IMR-90 (cell line): Measurements from ENCODE around the gene NACC2. TPM values are rescaled to one million over a fixed set of nuclear protein-coding genes. Genes with fewer than 3 reads are reported as not detected.

Source experiments
- ATAC-seq: fragments of 200-7000 bp; cut with Tn5 transposase; 2 replicates; pipeline ENCODE4 v1.9.1; 2020; ENCODE audit warnings: low read depth, mild to moderate bottlenecking, moderate library complexity
- BruUV-seq: library from RNA; stranded (reverse); fragments of 400-500 nt; replicated peaks from 2 replicates; lab custom pipeline; 2021; lab: Mats Ljungman, UMichigan
- CTCF ChIA-PET: fragments of 300-600 bp; formaldehyde crosslinking; extraction: SDS; loops from one replicate; lab custom pipeline; 2021; ENCODE audit warnings: antibody characterized with exemption; lab: Yijun Ruan, JAX
- POLR2A ChIA-PET: fragments of 300-600 bp; sonication (Branson Sonifier 250); formaldehyde crosslinking; loops from one replicate; lab custom pipeline; 2022; ENCODE audit warnings: antibody characterized with exemption; ENCODE audit not compliant: unreplicated experiment; lab: Charles Lee
- DNase-seq: peaks from one replicate; pipeline ENCODE4 v3.0.0; 2013
- H2AFZ ChIP-seq: replicated peaks from 2 replicates; pipeline ENCODE3; 2013; ENCODE audit warnings: low read length, mild to moderate bottlenecking; ENCODE audit not compliant: poor library complexity
- H2AK5ac ChIP-seq: 2 replicates; pipeline ENCODE4 v1.6.1; 2013; ENCODE audit warnings: low read depth, low read length, inconsistent platforms
- H2AK9ac ChIP-seq: replicated peaks from 2 replicates; pipeline ENCODE3; 2013; ENCODE audit warnings: mild to moderate bottlenecking, low read depth, low read length, moderate library complexity; ENCODE audit not compliant: poor library complexity
- H2BK120ac ChIP-seq: 2 replicates; pipeline ENCODE4 v1.6.1; 2013; ENCODE audit warnings: low read depth, low read length, inconsistent platforms
- H2BK15ac ChIP-seq: 3 replicates; pipeline ENCODE4 v1.6.1; 2013; ENCODE audit warnings: low read depth, low read length, inconsistent platforms
- H2BK20ac ChIP-seq: 2 replicates; pipeline ENCODE4 v1.6.1; 2013; ENCODE audit warnings: low read depth, mild to moderate bottlenecking, inconsistent platforms, low read length, moderate library complexity
- H2BK5ac ChIP-seq: 2 replicates; pipeline ENCODE4 v1.6.1; 2013; ENCODE audit warnings: mild to moderate bottlenecking, low read depth, low read length, inconsistent platforms; ENCODE audit not compliant: poor library complexity, severe bottlenecking
- H3K14ac ChIP-seq: replicated peaks from 2 replicates; pipeline ENCODE4 v1.6.1; 2013; ENCODE audit warnings: low read depth, low read length, inconsistent platforms
- H3K18ac ChIP-seq: 2 replicates; pipeline ENCODE4 v1.6.1; 2013; ENCODE audit warnings: low read depth, low read length, control low read depth
- H3K23ac ChIP-seq: 2 replicates; pipeline ENCODE4 v1.6.1; 2013; ENCODE audit warnings: low read depth, low read length, inconsistent platforms
- H3K27ac ChIP-seq: 2 replicates; pipeline ENCODE4 v1.5.1; 2013; ENCODE audit warnings: mild to moderate bottlenecking, control low read depth, low read length; ENCODE audit not compliant: insufficient read depth
- H3K27me3 ChIP-seq: 2 replicates; pipeline ENCODE4 v1.6.1; 2013; ENCODE audit warnings: low read length; ENCODE audit not compliant: control insufficient read depth, insufficient read depth
- H3K36me3 ChIP-seq: 2 replicates; pipeline ENCODE4 v1.6.1; 2013; ENCODE audit warnings: low read length, mixed read lengths; ENCODE audit not compliant: control insufficient read depth, insufficient read depth
- H3K4ac ChIP-seq: 2 replicates; pipeline ENCODE4 v1.6.1; 2013; ENCODE audit warnings: low read depth, low read length, inconsistent platforms
- H3K4me1 ChIP-seq: 2 replicates; pipeline ENCODE4 v1.6.1; 2013; ENCODE audit warnings: low read length, mixed read lengths; ENCODE audit not compliant: control insufficient read depth, insufficient read depth
- H3K4me2 ChIP-seq: 2 replicates; pipeline ENCODE4 v1.6.1; 2013; ENCODE audit warnings: low read depth, mild to moderate bottlenecking, control low read depth, low read length, moderate library complexity
- H3K4me3 ChIP-seq: 2 replicates; pipeline ENCODE4 v1.5.1; 2013; ENCODE audit warnings: low read depth, mild to moderate bottlenecking, control low read depth, low read length, moderate library complexity; ENCODE audit not compliant: insufficient read depth
- H3K56ac ChIP-seq: 2 replicates; pipeline ENCODE4 v1.6.1; 2013; ENCODE audit warnings: low read length, inconsistent platforms; ENCODE audit not compliant: insufficient read depth; ENCODE audit errors: extremely low read depth
- H3K79me1 ChIP-seq, 2 experiments: 2 replicates each; pipeline ENCODE4 v1.6.1; 2013; ENCODE audit warnings: low read length in 2 of 2, inconsistent platforms in 1 of 2, low read depth in 1 of 2
- H3K9ac ChIP-seq: 2 replicates; pipeline ENCODE4 v1.6.1; 2013; ENCODE audit warnings: low read depth, low read length, control low read depth
- H3K9me1 ChIP-seq: 2 replicates; pipeline ENCODE4 v1.6.1; 2013; ENCODE audit warnings: low read length, inconsistent platforms; ENCODE audit not compliant: insufficient read depth
- H3K9me3 ChIP-seq: 2 replicates; pipeline ENCODE4 v1.6.1; 2013; ENCODE audit warnings: low read length; ENCODE audit not compliant: control insufficient read depth, insufficient read depth
- H4K20me1 ChIP-seq: 2 replicates; pipeline ENCODE4 v1.6.1; 2013; ENCODE audit warnings: low read length, inconsistent platforms; ENCODE audit not compliant: insufficient read depth
- H4K5ac ChIP-seq: 2 replicates; pipeline ENCODE4 v1.6.1; 2013; ENCODE audit warnings: mild to moderate bottlenecking, low read depth, low read length, control low read depth
- H4K8ac ChIP-seq, 2 experiments: 2 replicates each; pipeline ENCODE4 v1.6.1; 2013; ENCODE audit warnings: low read depth in 2 of 2, low read length in 2 of 2, control low read depth in 1 of 2, inconsistent platforms in 1 of 2
- H4K91ac ChIP-seq: 2 replicates; pipeline ENCODE4 v1.6.1; 2013; ENCODE audit warnings: low read depth, low read length, inconsistent platforms; ENCODE audit not compliant: insufficient read depth
- BHLHE40 ChIP-seq: fragments of 150-350 bp; IDR thresholded peaks from 2 replicates; pipeline ENCODE4 v1.6.1; 2016; ENCODE audit warnings: mild to moderate bottlenecking, low read depth, low read length
- CHD1 ChIP-seq: IDR thresholded peaks from 2 replicates; pipeline ENCODE4 v1.6.1; 2012; ENCODE audit warnings: low read depth, low read length, improper control_type of control experiment
- MAZ ChIP-seq: IDR thresholded peaks from 2 replicates; pipeline ENCODE4 v1.6.1; 2012; ENCODE audit warnings: low read depth, mild to moderate bottlenecking, low read length, improper control_type of control experiment, moderate library complexity, borderline replicate concordance
- POLR2A ChIP-seq: IDR thresholded peaks from 2 replicates; pipeline ENCODE4 v1.6.1; 2012; ENCODE audit warnings: mild to moderate bottlenecking, low read depth, low read length
- RAD21 ChIP-seq: IDR thresholded peaks from 2 replicates; pipeline ENCODE4 v1.6.1; 2012; ENCODE audit warnings: low read length, improper control_type of control experiment
- RCOR1 ChIP-seq: IDR thresholded peaks from 2 replicates; pipeline ENCODE4 v1.6.1; 2012; ENCODE audit warnings: mild to moderate bottlenecking, low read length, improper control_type of control experiment; ENCODE audit not compliant: insufficient replicate concordance
- WGBS, 2 experiments: methylation state at CpG; one replicate each; pipeline versions ENCODE4 v1.1.5 to v1.1.7; 2013; ENCODE audit warnings: missing lambda C conversion rate in 2 of 2; ENCODE audit not compliant: insufficient read length in 1 of 2; ENCODE audit errors: extremely low coverage in 2 of 2; 5-methylcytosine and 5-hydroxymethylcytosine counted together
- dilution Hi-C: fragments of 300-500 bp; cut with HindIII; formaldehyde crosslinking; loops from one replicate; pipeline ENCODE4 v1.14.3; 2018; ENCODE audit warnings: low sequenced_read_pairs; ENCODE audit not compliant: unreplicated experiment
- in situ Hi-C: fragments of 300-500 bp; cut with MboI; formaldehyde crosslinking; loops from 3 replicates; pipeline ENCODE4 v1.14.3; 2019; ENCODE audit warnings: low sequenced_read_pairs, inconsistent platforms, mixed read lengths
- intact Hi-C: fragments of 100-400 bp; cut with micrococcal nuclease; formaldehyde crosslinking; loops from 2 replicates; pipeline ENCODE4 v1.10.0; 2022
- polyA plus RNA-seq, 3 experiments: library from polyadenylated mRNA; depleted of rRNA; stranded (reverse); fragments of >200 nt; gene quantifications; 2 replicates each; pipeline ENCODE4 v1.2.3, GENCODE V29; 2012; ENCODE audit warnings: low replicate concordance in 1 of 3
- total RNA-seq: library from RNA; depleted of rRNA; stranded (reverse); fragments of >200 nt; gene quantifications from 2 replicates; pipeline ENCODE4 v1.2.3, GENCODE V29; 2012
- TF ChIP-seq, protein P1 (sequence below): fragments of 150-350 bp; IDR thresholded peaks from 2 replicates; pipeline ENCODE4 v1.6.1; 2017; ENCODE audit warnings: mild to moderate bottlenecking, antibody characterized with exemption, low read length, low read depth
- TF ChIP-seq, protein P2 (sequence below): conservative IDR thresholded peaks from 2 replicates; pipeline ENCODE4 v1.5.1; 2012; ENCODE audit warnings: mild to moderate bottlenecking, low read depth, low read length, improper control_type of control experiment

Gene NACC2
- total and polyA plus RNA-seq, 2 of the 4 experiments (the other 2 are of a cell fraction), result 7.9 to 19.0 TPM

DNA sequence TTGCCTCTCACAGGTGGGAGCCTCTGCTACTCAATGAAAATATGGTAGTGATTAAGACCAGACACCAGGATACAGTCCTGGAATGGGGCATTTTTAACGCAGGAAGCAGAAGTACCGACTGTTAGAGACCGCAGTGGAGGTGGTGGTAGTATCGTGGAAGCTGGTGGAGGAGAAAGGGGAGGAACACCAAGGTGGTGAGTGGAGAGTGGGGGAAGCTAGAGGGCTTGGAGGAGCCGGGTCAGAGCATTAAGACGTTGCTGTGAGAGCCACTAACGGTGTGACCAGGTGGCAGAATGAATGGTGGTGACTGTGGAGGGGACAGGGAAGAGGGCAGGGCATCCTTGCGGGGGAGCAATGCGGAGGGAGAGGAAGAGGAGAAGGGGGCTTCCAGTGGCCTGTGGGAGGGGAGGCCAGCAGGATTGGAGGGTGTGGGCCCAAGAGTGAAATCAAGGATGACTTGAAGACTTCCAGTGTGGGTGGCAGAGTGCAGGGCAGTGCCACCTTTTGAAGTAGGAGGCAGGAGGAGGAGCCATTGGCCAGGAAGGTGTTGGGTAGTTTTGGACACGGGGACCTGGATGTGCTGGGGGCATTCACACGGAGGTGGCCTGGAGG, 132.3 kb downstream of the NACC2 start:
- Histone ChIP-seq H3K4me2 (no peak overlapping the region), H2AK5ac (no peak overlapping the region), H3K4ac (no peak overlapping the region), H3K56ac (no peak overlapping the region), H3K18ac (no peak overlapping the region), H3K27me3 (no peaks in the 10 kb centered on the region; the same call in 1 of the 2 replicates), H2BK15ac (no peak overlapping the region), H3K27ac (no peak overlapping the region), H4K91ac (no peak overlapping the region), H3K4me3 (no peak overlapping the region), H3K79me1 (peaks cover 21 to 28% of the 10 kb centered on the region in 2 experiments), H3K9me3 (no peaks in the 10 kb centered on the region), H2BK120ac (no peak overlapping the region), H3K36me3 (no peaks in the 10 kb centered on the region), H2BK5ac (no peak overlapping the region), H4K20me1 (peaks cover 21% of the 10 kb centered on the region), H4K8ac (no peak overlapping the region), H3K4me1 (no peaks in the 10 kb centered on the region; the same call in none of the 2 replicates), H4K5ac (no peak overlapping the region), H3K9ac (no peak overlapping the region), H3K9me1 (peaks cover 2% of the 10 kb centered on the region; the same call in 1 of the 2 replicates), H3K14ac (no peak overlapping the region), H2BK20ac (no peak overlapping the region), H2AFZ (no peak overlapping the region), H3K23ac (no peak overlapping the region), H2AK9ac (peak overlapping the region; percentile 23)
- BruUV-seq, result no TSS peak
- TF ChIP-seq RAD21, result no peak
- TF ChIP-seq, protein P1, sequence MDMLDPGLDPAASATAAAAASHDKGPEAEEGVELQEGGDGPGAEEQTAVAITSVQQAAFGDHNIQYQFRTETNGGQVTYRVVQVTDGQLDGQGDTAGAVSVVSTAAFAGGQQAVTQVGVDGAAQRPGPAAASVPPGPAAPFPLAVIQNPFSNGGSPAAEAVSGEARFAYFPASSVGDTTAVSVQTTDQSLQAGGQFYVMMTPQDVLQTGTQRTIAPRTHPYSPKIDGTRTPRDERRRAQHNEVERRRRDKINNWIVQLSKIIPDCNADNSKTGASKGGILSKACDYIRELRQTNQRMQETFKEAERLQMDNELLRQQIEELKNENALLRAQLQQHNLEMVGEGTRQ, result no peak
- TF ChIP-seq BHLHE40, result no peak
- no peak for TF ChIP-seq CHD1
- no peak for TF ChIP-seq POLR2A
- no peak for TF ChIP-seq MAZ
- TF ChIP-seq RCOR1, result no peak
- TF ChIP-seq, protein P2, sequence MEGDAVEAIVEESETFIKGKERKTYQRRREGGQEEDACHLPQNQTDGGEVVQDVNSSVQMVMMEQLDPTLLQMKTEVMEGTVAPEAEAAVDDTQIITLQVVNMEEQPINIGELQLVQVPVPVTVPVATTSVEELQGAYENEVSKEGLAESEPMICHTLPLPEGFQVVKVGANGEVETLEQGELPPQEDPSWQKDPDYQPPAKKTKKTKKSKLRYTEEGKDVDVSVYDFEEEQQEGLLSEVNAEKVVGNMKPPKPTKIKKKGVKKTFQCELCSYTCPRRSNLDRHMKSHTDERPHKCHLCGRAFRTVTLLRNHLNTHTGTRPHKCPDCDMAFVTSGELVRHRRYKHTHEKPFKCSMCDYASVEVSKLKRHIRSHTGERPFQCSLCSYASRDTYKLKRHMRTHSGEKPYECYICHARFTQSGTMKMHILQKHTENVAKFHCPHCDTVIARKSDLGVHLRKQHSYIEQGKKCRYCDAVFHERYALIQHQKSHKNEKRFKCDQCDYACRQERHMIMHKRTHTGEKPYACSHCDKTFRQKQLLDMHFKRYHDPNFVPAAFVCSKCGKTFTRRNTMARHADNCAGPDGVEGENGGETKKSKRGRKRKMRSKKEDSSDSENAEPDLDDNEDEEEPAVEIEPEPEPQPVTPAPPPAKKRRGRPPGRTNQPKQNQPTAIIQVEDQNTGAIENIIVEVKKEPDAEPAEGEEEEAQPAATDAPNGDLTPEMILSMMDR, result no peak
- in situ Hi-C loops, result loop anchor here (5.0 kb wide), 1 partner anchor 159 kb away; no protein-coding TSS in a partner anchor
- WGBS, 2 experiments, result 46% methylated on average over 7 of the region's 11 CpGs; no CpG with 5 or more reads in 1 of the 2 experiments
- CTCF ChIA-PET, result interaction anchor here (1.3 kb wide), 1 partner anchor 160 kb away, joined by 4 read pairs; no protein-coding TSS in a partner anchor
- dilution Hi-C loops, result no loop called here
- DNase-seq, result no peak
- POLR2A ChIA-PET, result no interaction called here
- intact Hi-C loops, result loop anchor here (5.0 kb wide), 1 partner anchor 261 kb away; the partner anchor contains the start of gene KCNT1
- no peak for ATAC-seq
